PFSK-1 (cell line): Measurements from ENCODE around the gene ACSS2. TPM values are rescaled to one million over a fixed set of nuclear protein-coding genes. Genes with fewer than 3 reads are reported as not detected.

Experiments
- FOXP2 ChIP-seq: optimal IDR thresholded peaks from 2 replicates; pipeline ENCODE3; 2011; ENCODE audit warnings: borderline replicate concordance, control low read depth, inconsistent platforms; ENCODE audit not compliant: insufficient read depth; ENCODE audit errors: extremely low read length, extremely low read depth
- POLR2AphosphoS5 ChIP-seq: IDR thresholded peaks from 2 replicates; pipeline ENCODE4 v1.6.1; 2012; ENCODE audit warnings: low read depth, mild to moderate bottlenecking, control low read depth, low read length, moderate library complexity
- SIN3A ChIP-seq: IDR thresholded peaks from 2 replicates; pipeline ENCODE4 v1.6.1; 2012; ENCODE audit warnings: mild to moderate bottlenecking, low read length, moderate library complexity, borderline replicate concordance; ENCODE audit not compliant: insufficient read depth
- TAF1 ChIP-seq: IDR thresholded peaks from 2 replicates; pipeline ENCODE4 v1.6.1; 2012; ENCODE audit warnings: low read length, control low read depth, borderline replicate concordance; ENCODE audit not compliant: insufficient read depth
- polyA plus RNA-seq: library from polyadenylated mRNA; unstranded; fragments of >200 nt; gene quantifications from one replicate; pipeline ENCODE4 v1.2.1, GENCODE V29; 2012; ENCODE audit warnings: low read depth, missing spikeins; ENCODE audit not compliant: insufficient read length
- TF ChIP-seq, protein P1 (sequence below), 2 experiments: IDR thresholded peaks; 2 replicates each; pipeline versions ENCODE4 v1.6.1 to v1.8.0; 2011 to 2012; ENCODE audit warnings: low read depth in 2 of 2, low read length in 2 of 2, control low read depth in 1 of 2, inconsistent platforms in 1 of 2, mild to moderate bottlenecking in 1 of 2, moderate library complexity in 1 of 2; ENCODE audit not compliant: insufficient read depth in 1 of 2

Gene ACSS2, protein sequence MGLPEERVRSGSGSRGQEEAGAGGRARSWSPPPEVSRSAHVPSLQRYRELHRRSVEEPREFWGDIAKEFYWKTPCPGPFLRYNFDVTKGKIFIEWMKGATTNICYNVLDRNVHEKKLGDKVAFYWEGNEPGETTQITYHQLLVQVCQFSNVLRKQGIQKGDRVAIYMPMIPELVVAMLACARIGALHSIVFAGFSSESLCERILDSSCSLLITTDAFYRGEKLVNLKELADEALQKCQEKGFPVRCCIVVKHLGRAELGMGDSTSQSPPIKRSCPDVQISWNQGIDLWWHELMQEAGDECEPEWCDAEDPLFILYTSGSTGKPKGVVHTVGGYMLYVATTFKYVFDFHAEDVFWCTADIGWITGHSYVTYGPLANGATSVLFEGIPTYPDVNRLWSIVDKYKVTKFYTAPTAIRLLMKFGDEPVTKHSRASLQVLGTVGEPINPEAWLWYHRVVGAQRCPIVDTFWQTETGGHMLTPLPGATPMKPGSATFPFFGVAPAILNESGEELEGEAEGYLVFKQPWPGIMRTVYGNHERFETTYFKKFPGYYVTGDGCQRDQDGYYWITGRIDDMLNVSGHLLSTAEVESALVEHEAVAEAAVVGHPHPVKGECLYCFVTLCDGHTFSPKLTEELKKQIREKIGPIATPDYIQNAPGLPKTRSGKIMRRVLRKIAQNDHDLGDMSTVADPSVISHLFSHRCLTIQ
- 40.9 TPM for polyA plus RNA-seq

DNA sequence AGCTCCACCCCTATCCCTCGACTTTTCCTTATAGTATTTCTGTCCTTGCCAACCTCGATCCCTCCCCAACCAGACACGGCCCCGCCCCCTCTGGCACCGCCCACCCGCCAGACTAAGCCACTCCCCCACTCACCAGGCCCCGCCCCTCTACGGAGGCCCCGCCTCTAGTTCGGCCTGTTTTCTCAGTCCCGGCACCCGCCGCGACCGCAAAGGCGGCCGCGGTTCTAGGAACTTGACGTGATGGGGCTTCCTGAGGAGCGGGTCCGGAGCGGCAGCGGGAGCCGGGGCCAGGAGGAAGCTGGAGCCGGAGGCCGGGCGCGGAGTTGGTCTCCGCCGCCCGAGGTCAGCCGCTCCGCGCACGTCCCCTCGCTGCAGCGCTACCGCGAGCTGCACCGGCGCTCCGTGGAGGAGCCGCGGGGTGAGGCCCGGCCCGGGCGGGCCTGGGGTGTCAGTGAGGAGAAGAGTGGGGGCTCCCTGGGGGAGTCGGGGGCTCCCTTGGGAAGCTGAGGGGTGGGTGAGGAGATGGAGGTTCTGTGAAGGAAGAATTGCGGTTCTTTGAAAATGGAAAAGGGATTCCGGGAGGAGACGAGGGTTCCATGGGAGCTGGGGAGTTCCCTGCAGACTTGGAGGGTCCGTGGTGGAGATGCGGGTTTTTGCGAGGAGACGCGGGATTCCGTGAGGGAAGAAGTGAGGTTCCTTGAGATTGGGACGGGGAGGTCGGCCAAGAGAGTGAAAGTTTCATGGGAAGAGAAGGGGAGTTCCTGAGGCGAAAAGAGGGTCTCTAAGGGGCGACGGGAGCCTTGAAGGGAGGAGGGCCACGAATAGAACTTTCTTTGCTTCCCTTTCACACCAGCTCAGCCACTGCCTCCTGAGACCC, at the start of gene ACSS2:
Gene ACSS2, plus strand, starts transcription at position 207 of the 877 bp plus-strand sequence. Its CDS starts 34 bp downstream, at position 241.
- TF ChIP-seq SIN3A (no peak), POLR2AphosphoS5 (peak; percentile 94), FOXP2 (peak; percentile 56), TAF1 (peak; percentile 86)
- TF ChIP-seq, protein P1, sequence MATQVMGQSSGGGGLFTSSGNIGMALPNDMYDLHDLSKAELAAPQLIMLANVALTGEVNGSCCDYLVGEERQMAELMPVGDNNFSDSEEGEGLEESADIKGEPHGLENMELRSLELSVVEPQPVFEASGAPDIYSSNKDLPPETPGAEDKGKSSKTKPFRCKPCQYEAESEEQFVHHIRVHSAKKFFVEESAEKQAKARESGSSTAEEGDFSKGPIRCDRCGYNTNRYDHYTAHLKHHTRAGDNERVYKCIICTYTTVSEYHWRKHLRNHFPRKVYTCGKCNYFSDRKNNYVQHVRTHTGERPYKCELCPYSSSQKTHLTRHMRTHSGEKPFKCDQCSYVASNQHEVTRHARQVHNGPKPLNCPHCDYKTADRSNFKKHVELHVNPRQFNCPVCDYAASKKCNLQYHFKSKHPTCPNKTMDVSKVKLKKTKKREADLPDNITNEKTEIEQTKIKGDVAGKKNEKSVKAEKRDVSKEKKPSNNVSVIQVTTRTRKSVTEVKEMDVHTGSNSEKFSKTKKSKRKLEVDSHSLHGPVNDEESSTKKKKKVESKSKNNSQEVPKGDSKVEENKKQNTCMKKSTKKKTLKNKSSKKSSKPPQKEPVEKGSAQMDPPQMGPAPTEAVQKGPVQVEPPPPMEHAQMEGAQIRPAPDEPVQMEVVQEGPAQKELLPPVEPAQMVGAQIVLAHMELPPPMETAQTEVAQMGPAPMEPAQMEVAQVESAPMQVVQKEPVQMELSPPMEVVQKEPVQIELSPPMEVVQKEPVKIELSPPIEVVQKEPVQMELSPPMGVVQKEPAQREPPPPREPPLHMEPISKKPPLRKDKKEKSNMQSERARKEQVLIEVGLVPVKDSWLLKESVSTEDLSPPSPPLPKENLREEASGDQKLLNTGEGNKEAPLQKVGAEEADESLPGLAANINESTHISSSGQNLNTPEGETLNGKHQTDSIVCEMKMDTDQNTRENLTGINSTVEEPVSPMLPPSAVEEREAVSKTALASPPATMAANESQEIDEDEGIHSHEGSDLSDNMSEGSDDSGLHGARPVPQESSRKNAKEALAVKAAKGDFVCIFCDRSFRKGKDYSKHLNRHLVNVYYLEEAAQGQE (IDR thresholded peaks at IDR 0.05; ENCODE audit: insufficient read depth in 1 of 2, low read depth in 2 of 2, low read length in 2 of 2), result 0 out of 4 replicates have a peak, but pooled peaks of 1 of the 2 experiments have one; percentile 38

DNA sequence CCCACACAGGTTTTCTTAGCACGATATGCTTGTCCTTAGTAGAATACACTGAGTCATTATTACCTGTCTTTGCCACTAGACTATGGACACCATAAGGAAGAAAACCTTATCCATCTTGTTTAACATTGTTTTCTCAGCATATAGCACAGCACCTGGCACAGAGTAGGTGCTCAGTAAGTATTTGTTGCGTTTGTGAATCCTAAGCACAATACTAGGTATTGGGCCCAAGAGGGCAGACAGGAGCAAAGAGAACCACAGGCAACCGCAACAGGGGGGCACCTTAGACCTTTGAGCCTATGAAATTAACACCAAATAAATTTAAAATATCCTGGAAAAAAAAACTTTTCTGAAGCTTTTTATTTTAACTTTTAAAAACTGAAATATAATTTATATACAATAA, 47.2 kb upstream of the ACSS2 start:
- TF ChIP-seq SIN3A (no peak), POLR2AphosphoS5 (no peak), TAF1 (no peak), FOXP2 (no peak)
- TF ChIP-seq, protein P1 (IDR thresholded peaks at IDR 0.05; ENCODE audit: insufficient read depth in 1 of 2, low read depth in 2 of 2, low read length in 2 of 2), result no peak

DNA sequence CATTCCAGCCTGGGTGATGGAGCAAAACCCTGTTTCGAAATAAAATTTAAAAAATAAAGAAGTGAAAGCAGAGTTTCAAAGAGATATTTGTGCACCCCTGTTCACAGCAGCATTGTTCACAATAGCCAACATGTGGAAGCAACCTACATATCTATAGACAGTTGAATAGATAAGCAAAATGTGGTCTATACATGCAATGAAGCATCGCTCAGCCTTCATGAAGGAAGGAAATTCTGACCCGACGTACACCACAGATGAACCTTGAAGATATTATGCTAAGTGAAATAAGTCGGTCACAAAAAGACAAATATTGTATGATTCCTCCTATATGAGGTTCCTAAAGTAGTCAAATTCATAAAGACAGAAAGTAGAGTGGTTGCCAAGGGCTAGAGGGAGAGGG, 44.5 kb upstream of the ACSS2 start:
- no peak for TF ChIP-seq POLR2AphosphoS5
- TF ChIP-seq, protein P1 (IDR thresholded peaks at IDR 0.05; ENCODE audit: insufficient read depth in 1 of 2, low read depth in 2 of 2, low read length in 2 of 2), result no peak
- TF ChIP-seq TAF1, result no peak
- no peak for TF ChIP-seq SIN3A
- TF ChIP-seq FOXP2, result no peak

DNA sequence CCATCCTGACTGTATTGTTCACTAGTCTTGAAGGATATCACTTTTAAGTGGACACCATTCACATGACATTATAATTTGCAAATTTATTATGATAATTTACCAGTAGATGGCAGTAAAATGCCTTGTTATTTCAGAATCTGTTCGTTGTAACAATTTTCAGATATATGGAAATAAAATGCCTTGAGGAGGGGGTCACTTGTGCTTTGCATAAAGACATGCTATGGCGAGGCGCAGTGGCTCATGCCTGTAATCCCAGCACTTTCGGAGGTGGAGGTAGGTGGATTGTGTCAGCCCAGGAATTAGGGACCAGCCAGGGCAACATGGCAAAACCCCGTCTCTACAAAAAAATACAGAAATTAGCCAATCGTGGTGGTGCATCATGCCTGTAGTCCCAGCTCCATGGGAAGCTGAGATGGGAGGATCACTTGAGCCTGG, 41.9 kb upstream of the ACSS2 start:
- TF ChIP-seq, protein P1 (IDR thresholded peaks at IDR 0.05; ENCODE audit: insufficient read depth in 1 of 2, low read depth in 2 of 2, low read length in 2 of 2), result no peak
- TF ChIP-seq TAF1, result no peak
- TF ChIP-seq POLR2AphosphoS5, result no peak
- no peak for TF ChIP-seq FOXP2
- TF ChIP-seq SIN3A, result no peak
